NCI-H2081 treated with DMSO at 0.1 percent for 48 hours (cell line): Measurements from ENCODE around the gene MAN1B1.

ENCODE experiments used
- DNase-seq: peaks from one replicate; lab custom pipeline; 2025; lab: John Stamatoyannopoulos, UW

The MAN1B1 gene

GRCh38 chr9:137147091-137147792 lies 60.5 kb downstream of the MAN1B1 start:
- no peak for DNase-seq

GRCh38 chr9:137147793-137148160 lies 61.0 kb downstream of the MAN1B1 start:
- DNase-seq = no peak

- DNase-seq = no peak
Observed at GRCh38 chr9:137148242-137148641, 61.5 kb downstream of the MAN1B1 start.

GRCh38 chr9:137148661-137149060 lies 61.9 kb downstream of the MAN1B1 start:
- DNase-seq = no peak

GRCh38 chr9:137149363-137149762 lies 62.6 kb downstream of the MAN1B1 start:
- no peak for DNase-seq

- DNase-seq = no peak
Observed at GRCh38 chr9:137149942-137150616, 63.3 kb downstream of the MAN1B1 start.

- DNase-seq = no peak
Observed at GRCh38 chr9:137150617-137151457, 64.1 kb downstream of the MAN1B1 start.

- no peak for DNase-seq
Observed at GRCh38 chr9:137152844-137153405, 66.1 kb downstream of the MAN1B1 start.

GRCh38 chr9:137156567-137157375 lies 70.0 kb downstream of the MAN1B1 start:
- DNase-seq = no peak

- DNase-seq = no peak
Observed at GRCh38 chr9:137157618-137158415, 71.0 kb downstream of the MAN1B1 start.

- no peak for DNase-seq
Observed at GRCh38 chr9:137158625-137159024, 71.8 kb downstream of the MAN1B1 start.
